GM21381 (cell line): ENCODE data around the gene BSN.
A peak's percentile ranks its signal among the peaks of the same experiment; 100 is the strongest.

Experiments
- ATAC-seq: cut with Tn5 transposase; IDR thresholded peaks from one replicate; pipeline ENCODE4 v1.9.1; 2021; ENCODE audit warnings: mild to moderate bottlenecking, moderate library complexity; ENCODE audit not compliant: unreplicated experiment

BSN gene

DNA sequence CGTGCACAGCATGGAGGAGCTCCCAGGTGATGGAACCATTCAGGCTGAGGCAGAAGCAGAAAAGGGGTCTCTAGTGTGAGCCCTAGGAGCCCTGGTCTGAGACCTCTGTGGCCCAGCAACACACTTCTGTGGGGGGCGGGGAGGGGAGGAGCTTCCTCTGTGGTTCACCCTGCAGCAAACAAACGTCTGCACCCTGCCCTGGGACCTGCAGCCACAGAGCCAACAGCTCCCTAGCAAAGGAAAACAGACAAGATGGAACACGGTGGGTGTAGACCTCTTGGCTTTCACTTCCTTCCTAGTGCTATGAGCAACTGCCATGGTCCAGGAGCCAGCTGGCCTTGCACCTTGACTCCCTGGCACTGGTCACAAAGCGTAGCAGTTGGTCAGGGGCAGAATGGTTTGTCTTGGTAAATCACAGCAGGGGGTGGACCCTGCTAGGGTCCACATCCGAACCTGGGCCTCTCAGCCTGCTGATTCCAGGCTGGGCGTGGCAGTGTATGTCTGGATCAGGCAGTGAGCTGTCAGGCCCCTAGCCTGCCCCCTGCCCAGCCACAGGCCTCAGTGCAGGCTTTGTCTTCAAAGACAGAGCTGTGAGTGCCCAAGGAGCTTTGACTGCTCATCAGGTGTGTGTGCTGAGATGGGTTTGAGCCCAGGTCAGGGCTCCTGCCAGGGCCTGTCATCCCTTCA is 158.5 kb downstream of the BSN start:
- ATAC-seq = no peak

DNA sequence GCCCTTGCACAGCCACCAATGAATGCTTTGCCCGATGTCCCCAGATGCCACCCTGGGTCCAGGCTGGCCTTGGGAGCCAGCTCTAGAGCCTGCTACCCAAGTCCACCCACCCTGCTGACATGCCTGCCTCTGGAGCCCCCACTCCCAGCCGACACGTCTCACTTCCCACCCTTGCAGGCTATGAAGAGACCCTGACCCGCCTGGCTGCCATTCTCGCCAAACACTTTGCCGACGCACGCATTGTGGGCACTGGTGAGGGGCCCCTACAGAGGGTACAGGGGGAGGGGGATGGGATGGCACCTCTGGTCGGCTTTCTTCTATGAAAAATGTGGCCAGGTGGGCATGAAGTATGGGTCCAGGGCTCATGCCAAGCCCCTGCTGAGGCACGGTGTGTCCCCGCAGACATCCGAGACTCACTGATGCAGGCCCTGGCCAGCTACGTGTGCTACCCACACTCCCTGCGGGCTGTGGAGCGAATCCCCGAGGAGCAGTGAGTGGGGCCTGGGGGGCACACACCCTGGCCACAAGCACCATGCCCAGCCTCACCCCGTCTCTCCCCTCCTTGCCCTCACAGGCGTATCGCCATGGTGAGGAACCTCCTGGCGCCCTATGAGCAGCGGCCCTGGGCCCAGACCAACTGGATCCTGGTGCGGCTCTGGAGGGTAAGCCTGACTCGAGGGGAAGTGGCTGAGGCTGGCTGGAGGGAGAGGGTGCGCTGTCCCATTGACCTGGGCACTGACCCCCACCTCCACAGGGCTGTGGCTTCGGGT is 159.2 kb downstream of the BSN start:
- ATAC-seq = no peak

DNA sequence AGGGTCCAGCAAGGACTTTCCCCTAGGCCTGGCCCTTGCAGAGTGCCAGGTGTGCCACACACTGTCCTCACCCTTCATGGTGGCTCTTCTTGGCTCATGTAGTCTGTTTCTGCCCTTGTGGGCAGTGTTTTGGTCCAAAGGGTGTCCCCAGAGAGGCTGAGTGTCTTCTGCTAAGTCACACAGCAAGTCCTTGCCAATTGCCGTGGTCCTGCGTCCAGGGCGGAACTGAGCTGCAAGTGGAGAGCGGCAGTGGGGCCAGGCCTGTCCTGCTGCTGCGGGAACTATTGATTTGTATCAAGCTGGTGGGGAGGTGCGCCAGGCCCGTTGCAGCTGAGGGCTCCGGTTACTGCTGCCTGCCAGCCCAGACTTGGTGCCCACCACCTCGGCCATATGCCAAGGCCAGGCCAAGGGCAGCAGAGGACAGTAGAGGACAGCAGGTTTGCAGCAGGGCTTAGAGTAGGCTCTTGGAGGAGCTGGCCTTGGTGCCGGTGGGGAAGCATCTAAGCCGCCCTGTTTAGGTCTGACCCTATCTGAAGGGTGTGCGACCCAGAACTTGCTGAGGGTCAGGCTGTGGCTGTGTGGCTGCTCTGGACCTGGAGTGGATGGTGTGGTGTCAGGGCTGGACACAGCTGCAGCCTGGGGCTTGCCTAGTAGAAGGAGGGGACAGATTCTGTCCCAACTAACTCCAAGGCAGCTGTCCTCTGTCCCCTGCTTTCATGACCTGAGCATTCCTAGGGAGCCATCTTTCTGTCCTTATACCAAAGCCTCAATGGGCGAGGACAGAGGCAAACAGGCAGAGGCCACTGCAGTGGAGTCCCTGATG is 160.7 kb downstream of the BSN start:
- no peak for ATAC-seq

DNA sequence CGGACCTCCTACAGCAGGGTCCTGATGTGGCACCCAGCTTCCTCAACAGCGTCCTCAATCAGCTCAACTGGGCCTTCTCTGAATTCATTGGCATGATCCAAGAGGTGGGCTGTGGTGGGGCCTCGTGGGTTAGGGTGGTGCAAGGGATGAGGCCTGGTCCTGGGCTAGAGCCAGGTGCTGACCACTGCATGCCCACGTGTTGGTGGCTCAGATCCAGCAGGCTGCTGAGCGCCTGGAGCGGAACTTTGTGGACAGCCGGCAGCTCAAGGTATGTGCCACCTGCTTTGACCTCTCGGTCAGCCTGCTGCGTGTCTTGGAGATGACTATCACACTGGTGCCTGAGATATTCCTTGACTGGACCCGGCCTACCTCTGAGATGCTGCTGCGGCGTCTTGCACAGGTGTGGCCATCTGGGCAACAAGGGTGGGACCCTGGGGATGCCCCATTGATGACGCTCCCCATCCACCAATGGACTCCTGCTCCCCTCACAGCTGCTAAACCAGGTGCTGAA is 161.4 kb downstream of the BSN start:
- no peak for ATAC-seq

DNA sequence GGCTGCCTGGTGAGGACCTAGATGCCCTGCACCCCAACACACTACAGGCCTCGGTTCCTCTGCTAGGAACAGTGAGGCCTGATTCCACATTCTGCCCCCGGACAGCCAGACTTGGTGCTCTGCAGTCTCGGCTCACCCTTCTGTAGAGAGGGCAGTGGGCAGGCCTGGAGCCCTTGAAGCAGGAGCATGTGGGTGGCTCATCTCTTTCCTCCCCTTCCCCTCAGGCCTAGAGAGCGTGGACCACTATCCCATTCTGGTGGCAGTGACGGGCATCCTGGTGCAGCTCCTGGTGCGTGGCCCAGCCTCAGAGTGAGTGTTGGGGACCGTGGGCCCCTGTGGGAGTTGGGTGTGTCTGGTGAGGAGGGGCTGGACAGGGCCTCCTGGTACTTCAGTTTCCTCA is 161.9 kb downstream of the BSN start:
- ATAC-seq = no peak

DNA sequence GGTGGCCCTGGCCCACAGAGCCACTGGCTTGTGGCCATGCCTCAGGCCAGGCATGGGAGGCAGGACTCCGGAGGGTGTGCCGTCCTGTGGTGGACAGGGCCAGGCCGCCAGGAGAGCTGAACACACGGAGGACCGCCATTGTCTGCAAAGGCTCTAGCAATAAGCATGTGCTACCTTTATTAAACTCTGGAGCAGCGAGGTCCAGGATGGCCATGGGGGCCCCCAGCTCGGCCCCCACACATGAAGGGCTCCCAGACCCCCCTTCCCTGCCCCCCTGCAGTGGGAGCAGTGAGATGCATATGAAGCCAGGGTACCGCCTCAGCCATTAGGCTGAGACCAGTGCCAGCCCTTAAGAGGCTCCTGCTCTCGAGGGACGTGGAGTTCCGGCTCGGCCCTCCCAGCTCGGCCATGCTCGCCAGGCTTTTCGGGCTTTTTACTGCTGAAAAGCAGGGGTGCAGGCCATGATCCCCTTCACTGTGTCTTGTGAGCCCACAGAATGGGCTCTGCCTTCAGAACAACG is 162.5 kb downstream of the BSN start:
- no peak for ATAC-seq

DNA sequence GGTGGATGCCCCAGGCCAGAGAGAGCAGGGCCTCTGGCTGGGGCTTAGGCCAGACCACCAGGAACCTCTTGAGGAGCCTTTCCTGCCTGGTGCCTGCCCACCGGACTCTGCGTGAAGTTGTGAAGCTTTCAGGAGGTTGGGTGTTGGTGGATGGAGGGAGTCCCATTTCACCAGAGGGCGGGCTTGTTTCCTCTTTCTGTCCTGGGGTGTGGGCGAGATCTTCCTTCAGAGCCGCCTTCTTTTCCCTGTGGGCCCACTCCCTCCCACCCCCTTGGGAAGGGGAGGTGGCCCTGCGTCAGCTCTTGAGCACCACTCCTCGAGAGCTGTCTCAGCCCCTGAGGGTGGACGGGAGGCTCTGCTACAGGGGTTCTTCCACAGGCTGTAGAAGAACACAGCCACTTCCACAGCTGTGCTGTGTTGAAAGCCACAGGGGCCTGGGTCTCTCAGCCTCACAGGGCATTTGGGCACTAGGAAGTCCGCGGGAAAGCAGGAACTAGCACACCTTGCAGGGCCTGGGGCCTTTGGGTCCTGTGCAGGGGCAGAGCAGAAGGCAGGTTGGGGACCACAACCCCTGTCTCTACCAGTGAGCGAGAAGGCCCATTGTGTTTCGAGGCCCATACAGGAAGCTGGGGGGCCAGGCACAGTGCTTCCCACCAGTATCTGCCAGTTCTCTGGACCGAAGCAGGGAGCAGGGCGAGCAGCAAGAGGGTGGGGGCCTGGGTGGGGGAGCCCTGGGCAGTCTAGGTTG is 163.1 kb downstream of the BSN start:
- no peak for ATAC-seq

DNA sequence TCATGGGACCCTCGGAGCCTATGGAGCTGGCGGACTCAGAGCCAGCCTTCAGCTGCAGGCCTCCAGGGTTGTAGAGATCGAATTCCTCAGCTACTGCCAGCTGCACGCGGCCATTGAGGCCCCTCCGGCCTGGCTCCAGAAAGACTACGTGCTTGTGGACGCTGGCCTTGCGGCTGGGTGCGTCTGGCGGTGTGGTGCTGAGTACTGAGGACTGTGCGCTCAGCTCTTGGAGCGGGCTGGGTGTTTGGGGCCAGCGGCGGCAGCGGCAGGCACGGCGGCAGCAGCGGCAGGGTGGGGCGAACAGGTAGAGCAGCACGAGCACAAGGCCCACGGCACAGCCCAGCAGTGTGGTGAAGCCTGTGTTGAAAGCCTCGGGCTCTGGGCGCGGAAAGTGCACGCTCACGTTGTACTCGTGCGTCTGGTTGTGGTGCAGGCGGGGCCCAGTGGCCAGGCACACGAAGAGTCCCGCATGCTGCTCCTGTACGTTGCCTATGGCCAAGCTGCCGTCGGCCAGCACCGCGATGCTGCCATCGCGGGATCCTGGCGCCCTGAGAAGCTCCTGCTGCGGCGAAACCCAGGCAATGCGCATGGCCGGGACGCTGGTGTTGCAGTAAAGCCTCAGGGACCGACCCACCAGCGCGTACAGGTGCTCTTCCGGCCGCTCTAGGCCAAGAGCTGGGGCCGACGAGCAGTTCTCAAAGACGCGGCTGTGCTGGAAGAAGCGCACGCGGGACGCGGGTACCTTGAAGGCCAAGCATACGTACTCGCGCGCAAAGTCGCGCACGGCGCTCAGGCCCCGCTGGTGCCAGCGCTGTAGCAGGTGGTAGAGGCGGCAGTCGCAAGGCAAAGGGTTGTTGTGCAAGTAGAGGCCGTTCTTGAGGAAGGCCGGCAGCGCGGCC is 163.9 kb downstream of the BSN start:
- ATAC-seq = no peak

DNA sequence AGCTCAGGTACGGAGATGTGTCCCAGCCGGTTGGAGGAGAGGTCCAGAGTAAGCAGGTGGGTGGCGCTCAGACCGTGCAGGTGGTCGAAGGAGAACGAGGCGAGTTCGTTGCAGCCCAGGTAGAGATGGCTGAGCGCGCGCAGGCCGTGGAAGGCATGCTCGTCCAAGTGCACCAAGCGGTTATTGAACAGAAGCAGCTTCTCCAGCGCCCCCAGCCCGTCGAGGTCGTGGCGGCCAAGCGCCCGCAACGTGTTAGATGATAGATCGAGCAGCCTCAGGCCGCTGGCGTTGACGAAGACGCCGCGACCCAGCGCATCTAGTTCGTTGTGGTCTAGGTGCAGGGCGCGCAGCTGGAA is 164.6 kb downstream of the BSN start:
- ATAC-seq = no peak

DNA sequence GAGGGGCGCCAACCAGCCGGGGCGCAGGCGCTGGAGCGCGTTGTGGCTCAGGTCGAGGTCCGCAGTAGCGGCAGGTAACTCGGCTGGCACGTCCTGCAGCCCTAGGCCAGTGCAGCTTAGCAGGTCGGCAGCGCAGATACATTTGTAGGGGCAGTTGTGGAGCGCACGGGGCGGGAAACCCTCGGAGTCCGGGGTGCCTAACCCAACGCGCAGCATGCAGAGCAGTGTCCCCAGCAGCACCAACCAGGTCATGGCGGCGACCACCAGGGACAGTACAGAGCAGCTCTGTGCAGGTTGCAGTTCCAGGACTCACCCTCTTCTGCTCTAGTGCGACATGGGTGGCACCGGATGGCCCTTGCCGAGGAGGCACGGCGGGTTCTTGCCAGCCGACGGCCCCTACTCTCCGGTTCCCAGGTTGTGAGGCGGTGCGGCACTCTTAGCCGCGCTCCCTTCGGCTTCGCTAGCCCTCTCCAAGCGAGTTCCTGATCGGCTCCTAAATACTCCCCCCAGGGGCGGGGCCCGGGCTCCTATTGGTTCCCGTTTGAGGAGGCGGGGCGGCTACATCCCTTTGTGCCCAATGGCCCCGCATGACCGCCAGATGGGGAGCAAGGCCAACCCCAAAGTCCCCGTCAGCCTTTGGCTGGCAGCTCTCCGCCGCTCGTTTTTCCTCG is 165.1 kb downstream of the BSN start, which contains the start of gene AMIGO3:
AMIGO3 (minus strand) TSS at position 471 of the 671 bp plus-strand sequence; CDS start at position 252, 219 bp downstream.
- peak; percentile 40 for ATAC-seq
